ENCODE measurements around the gene TTC19.

GRCh38 chr17:16005636-16006035 is 6.0 kb downstream of the TTC19 start:
- no peak for TF ChIP-seq EZH2phosphoT487 (IDR thresholded peaks at IDR 0.05; ENCODE audit: borderline replicate concordance)
- TF ChIP-seq CTCF (conservative IDR thresholded peaks at IDR 0.05; ENCODE audit: low read length) = no peak

Measured in Loucy (cell line).